ENCODE measurements around the gene OR10AD1.
"Not testable (repeated sequence)": the region's sequence is repeated elsewhere in the genome, so short reads cannot be mapped to it uniquely, and the experiment has no call there.

The OR10AD1 gene, protein sequence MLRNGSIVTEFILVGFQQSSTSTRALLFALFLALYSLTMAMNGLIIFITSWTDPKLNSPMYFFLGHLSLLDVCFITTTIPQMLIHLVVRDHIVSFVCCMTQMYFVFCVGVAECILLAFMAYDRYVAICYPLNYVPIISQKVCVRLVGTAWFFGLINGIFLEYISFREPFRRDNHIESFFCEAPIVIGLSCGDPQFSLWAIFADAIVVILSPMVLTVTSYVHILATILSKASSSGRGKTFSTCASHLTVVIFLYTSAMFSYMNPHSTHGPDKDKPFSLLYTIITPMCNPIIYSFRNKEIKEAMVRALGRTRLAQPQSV

DNA sequence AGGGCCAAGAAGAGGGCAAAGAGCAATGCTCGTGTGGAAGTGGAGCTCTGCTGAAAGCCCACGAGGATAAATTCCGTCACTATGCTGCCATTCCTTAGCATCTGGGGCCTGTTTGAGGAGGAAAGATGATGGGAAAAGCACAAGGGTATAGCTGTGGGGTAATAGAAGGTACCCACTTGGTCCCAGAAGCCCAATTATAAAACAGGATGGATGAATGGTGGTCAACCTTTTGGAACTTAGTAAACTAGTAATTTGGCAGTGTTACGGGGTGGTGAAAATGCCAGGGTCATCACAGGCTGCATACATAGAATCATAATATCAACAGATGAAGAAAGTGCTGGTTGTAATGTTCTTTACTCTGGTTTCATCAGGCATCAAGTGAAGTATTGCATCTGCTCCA lies at the start of gene OR10AD1:
TSS of gene OR10AD1 (minus strand) at position 101 of the 400 bp plus-strand sequence. CDS start at position 101, 0 bp downstream.
- DNase-seq (ENCODE audit: low read depth, low spot score): no peak

DNA sequence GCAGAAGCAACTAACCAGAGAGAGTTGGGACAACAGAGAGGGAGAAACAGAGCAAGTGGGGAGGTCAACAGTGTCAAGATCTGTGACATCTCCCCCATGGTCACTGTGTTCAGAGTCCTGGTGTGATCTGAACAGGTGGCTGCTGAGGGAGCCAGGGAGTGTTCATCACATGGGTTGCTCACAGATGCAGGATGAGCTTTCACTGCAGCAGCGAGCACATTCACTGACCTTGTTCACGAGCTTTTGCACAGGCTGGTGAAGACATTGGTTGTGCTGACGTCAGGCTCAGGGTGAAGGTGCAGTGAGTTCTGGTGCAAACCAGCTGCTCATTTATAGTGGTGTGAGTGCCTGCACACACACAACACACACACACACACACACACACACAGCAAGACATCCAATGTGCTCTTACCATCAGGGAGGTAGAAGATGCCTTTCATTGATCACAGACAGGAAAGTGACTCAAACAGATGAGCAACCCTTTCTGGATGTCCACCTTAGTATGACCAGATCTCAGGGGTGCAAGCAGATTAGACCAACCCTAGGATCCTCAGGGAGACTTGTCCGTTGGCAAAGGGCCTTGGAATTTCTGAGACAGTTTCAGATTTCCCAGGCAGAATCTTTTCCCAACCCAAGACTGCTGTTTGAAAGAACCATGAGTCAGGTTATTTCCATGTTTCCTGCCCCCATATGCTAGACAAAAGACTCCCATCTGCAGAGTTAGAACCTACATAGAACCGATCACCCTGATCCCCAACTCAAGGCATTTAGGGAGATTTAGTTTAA lies 44.3 kb upstream of the OR10AD1 start:
- DNase-seq (ENCODE audit: low read depth, low spot score): no peak

DNA sequence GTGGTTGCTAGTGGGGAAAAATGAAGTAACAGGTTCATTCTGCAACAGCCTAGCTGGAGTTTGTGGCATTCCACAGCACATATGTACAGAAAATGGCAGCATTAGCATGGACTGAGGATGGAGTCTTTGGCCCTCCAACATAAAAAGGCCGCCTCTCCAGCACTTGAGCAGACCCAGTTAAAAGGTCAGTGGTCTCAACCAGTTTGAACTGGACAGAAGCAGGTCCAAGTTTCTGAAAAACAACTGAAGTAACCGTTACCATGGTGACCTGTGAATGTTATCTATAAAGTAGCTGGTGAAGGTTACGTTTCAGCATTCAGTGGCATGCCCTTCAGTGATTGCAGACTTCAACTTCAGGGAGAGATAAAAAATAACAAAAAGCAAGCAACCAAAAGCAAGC lies 34.1 kb upstream of the OR10AD1 start:
- no peak for DNase-seq (ENCODE audit: low read depth, low spot score)

DNA sequence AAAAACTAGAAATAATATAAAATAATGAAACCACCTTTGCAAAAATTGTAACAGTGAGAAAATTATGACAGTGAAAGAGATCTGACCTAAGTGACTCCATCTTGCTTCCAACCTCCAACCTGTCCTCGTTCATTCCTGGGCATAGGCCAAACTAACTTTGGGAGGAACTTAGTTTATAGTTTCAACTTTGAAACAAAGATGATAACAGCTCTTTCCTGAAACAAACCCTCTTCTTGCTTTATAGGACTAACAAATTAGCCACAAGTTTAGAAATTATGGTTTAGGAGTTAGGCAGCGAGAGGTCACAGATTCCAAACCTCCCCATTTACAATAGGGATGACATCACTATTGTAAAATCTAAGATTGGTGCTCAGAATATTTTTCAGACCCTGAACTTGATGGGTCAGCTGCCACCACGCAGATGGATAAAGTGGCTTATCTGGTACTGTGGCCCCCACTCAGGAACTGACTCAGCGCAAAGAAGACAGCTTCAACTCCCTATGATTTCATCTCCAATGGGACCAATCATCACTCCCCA lies 32.8 kb upstream of the OR10AD1 start:
- no peak for DNase-seq (ENCODE audit: low read depth, low spot score)

DNA sequence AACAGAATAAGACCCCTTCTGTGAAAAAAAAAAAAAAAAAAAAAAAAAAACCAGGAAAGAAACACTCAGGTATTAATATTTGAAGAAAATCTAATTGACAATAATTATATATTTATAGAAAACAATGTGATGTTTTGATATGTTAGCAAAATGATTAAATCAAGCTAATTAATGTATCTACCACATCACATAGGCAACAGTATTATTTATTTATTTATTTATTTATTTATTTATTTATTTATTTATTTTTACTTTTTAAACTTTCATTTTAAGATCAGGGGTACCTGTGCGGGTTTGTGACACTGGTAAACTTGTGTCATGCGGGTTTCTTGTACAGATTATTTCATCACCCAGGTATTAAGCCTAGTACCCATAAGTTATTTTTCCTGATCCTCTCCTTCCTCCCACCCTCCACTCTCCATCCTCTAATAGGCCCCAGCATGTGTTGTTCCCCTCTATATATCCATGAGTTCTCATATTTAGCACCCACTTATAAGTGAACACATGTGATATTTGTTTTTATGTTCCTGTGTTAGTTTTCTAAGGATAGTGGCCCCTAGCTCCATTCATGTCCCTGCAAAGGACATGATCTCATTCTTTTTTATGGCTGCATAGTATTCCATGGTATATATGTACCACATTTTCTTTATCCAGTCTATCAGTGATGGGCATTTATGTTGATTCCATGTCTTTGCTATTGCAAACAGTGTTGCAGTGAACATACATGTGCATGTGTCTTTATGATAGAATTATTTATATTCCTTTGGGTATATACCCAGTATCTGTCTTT lies 28.3 kb upstream of the OR10AD1 start:
- DNase-seq (ENCODE audit: low read depth, low spot score): not testable (repeated sequence)

DNA sequence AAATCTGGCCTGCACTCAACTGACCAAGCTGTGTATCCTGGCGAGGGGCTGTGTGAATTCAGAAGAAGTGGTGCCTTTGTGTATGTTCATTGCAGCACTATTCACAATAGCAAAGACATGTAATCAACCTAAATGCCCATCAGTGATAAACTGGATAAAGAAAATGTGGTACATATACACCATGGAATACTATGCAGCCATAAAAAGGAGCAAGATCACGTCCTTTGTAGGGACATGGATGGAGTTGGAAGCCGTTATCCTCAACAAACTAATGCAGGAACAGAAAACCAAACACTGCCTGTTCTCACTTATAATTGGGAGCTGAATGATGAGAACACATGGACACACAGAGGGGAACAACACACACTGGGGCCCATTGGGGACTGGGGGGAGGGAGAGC lies 21.4 kb upstream of the OR10AD1 start:
- DNase-seq (ENCODE audit: low read depth, low spot score): not testable (repeated sequence)

DNA sequence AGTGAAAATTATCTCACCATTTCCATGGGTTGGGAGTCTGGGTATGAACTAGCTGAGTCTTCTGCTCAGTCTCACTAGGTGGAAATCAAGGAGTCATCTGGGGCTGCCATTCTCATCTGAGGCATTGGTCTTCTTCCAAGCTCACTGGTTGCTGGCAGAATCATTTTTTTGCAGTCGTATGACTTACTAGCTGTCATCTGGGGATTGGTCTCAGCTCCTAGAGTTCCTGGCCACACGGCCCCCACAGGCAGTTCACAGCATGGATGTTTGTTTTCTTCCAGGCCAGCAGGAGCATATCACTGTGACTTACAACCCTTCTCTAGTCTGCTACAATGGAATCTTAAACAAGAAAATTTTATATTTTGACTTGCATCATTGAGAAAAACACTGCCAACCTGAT lies 18.6 kb upstream of the OR10AD1 start:
- no peak for DNase-seq (ENCODE audit: low read depth, low spot score)

DNA sequence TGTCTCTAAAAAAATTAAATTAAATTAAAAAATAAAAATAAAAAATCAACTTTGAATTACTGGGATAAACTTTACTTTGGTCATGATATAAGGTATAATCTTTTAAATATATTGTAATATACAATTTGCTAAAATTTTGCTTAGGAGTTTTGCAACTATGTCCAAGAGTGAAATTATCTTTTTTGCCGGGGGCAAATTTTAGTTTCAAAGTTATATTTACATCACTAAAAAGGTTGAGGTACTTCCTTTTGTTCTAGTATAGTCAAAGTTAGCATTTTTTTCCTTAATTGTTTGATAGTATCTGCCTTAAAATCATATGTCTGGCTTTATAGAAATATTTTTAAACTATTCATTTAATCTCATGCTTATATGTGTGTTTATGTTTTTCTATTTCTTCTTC lies 17.6 kb upstream of the OR10AD1 start:
- DNase-seq (ENCODE audit: low read depth, low spot score): no peak

DNA sequence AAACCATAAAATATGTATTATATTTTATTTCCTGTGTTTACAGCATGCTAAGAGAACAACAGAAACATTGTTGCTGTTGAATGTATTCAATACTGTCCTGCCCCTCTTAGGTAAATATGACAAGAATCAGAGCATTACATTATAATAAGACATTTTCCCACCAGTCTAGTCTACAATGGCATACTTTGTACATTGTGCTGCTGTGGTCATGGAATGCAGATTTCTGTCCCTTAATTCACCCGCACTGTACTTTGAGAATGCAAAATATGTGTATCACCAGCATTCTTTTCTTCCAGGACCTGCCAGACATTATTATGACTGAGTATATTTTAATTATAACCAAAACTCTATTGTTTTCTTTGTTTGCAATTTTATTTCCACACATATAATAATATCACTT lies 16.5 kb upstream of the OR10AD1 start:
- no peak for DNase-seq (ENCODE audit: low read depth, low spot score)

DNA sequence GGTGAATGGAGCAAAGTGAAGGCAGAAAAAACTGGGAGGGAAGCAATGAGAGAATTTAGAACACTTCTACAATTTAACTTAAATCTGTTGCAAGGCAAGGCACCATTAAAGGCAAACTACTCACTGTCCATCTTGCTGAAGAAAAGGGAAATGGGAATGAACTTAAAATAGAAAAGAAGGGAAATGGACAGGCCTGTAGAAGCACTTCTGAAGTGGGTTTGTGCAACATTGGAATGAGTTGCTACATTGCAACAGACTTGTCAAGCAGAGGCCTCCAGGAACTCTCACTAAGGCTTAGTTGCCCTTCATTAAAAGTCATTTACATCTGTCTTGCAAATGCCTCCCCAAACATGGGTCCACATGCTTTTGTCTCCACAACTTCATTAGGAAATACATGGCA lies 13.7 kb upstream of the OR10AD1 start:
- DNase-seq (ENCODE audit: low read depth, low spot score): no peak

DNA sequence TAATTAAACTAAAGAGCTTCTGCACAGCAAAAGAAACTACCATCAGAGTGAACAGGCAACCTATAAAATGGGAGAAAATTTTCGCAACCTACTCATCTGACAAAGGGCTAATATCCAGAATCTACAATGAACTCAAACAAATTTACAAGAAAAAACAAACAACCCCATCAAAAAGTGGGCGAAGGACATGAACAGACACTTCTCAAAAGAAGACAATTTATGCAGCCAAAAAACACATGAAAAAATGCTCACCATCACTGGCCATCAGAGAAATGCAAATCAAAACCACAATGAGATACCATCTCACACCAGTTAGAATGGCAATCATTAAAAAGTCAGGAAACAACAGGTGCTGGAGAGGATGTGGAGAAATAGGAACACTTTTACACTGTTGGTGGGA lies 6.4 kb upstream of the OR10AD1 start:
- not testable (repeated sequence) for DNase-seq (ENCODE audit: low read depth, low spot score)

DNA sequence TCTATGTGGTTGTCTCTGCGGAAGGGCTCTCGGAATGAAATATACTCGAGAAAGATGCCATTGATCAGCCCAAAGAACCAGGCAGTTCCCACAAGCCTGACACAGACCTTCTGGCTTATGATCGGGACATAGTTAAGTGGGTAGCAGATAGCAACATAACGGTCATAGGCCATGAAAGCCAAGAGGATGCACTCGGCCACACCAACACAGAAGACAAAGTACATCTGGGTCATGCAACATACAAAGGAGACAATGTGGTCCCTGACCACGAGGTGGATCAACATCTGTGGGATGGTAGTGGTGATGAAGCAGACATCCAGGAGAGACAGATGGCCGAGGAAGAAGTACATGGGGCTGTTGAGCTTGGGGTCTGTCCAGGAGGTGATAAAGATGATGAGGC lies 326 bp downstream of the OR10AD1 start:
- DNase-seq (ENCODE audit: low read depth, low spot score): no peak

DNA sequence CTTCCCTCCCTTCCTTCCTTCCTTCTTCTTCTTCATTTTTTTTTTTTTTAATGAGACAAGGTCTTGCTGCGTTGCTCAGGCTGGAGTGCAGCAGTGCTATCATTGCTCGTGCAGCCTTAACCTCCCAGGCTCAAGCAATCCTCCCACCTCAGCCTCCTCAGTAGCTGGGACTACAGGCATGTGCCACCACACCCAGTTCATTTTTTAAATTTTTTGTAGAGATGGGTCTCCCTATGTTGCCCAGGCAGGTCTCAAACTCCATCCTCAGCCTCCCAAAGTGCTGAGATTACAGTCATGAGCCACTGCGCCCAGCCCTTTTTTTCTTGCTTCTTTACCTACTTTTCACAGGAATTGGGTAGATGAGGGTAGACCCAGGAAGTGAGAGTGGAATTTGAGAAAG lies 1.6 kb downstream of the OR10AD1 start:
- DNase-seq (ENCODE audit: low read depth, low spot score): no peak

DNA sequence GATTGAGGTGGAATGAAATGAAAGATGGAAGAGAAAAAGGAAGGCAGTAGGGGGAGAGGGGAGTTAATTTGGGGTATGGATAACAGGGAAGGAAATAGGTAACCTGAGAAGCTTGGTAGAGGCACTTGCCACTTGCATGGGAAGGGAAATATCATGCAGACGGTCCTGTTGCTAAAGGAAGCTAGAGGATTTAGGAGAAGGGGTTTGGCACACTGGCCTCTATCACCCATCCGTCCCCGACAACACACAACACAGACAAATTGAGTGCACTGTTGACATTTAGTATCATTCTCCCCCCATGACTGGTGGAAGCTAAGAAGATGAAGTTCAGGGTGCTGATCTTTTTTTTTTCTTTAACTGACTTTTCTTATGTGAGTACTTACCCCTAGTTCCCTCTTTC lies 2.0 kb downstream of the OR10AD1 start:
- no peak for DNase-seq (ENCODE audit: low read depth, low spot score)

DNA sequence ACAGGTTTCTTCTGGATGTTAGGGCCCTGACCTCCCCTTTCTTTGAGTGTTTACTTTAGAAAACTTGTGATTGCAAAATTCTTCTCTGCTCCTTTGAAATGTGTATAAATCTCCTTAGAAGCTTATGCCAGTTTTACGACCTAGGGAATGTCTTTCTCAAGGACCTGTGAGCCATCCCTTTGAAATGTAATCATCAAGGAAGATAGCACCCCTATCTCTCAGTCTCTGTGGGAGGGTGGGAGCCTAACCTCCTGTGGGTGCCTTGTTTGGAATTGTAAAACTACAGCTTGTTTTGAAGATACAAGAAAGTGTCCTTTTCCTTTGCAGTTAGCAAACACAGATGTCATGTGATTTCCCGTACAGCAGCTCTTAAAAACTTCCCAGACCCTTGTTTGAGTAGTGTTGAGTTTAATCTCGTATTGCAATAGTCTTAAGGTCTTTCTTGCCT lies 3.3 kb downstream of the OR10AD1 start:
- DNase-seq (ENCODE audit: low read depth, low spot score): no peak

DNA sequence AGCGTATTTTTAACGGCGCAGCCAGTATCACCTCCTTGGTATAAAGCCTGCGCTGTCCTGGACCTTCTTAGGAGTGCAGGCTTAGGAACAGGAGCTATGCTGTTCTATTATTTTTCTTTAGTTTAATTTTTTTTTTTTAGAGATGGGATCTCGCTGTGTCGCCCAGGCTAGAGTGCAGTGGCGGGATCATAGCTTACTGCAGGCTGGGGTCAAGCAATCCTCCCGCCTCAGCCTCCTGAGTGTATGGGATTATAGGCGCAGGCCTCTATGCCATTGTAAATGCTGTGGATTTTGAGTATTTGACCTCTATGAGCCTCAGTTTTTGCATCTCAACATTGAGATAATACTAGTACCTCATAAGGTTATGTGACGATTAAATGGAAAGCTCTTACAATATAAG lies 4.1 kb downstream of the OR10AD1 start:
- no peak for DNase-seq (ENCODE audit: low read depth, low spot score)

DNA sequence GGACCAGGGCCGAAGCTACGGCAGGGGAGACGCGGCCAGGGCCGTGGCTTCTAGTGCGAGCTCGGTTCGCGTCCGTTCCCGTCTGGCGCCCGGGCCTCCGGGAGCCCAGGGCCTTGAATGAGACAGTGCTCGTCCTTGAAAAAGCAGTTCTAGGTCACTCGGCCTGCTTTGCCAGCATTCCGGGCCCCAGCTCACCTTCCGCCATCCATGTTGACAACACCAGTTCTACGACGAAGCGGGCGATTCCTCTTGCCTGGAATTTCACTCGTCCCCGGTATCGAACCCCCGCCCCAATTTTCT lies 4.5 kb downstream of the OR10AD1 start:
- DNase-seq (ENCODE audit: low read depth, low spot score): no peak

DNA sequence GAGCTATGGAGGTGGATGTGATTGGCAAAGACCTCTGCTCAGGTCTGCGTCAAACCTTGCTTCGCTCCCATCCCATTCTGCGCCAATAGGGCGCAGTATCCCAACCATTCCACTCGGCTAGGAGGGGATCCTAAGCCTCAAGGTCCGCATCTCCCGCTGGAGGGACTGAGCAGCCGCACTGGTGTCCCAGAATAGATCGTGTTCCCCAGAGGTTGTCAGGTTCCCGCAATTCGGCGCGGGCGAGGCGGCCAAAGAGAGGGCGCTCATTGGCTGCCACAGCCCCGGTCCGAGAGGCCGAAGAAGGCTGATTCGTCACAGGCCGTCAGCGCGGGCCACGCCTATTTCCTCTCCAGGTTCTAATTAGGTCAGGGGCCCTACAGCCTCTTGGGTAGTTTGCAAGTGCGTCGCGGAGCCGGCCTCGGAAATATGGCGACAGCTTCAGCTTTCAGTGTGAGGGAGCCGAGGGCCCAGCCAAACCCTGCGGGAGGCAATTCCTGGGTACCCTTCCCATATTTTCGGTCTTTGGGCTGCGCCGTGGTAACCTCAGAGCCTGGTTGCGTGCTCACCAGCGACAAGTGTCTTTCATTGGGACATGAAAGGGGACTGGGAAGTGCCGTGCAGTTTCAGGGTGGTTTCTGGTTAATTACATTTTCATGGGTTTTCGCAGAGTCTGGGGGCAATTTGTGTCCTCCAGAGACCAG lies 5.0 kb downstream of the OR10AD1 start:
- peak; percentile 84 for DNase-seq (ENCODE audit: low read depth, low spot score)

DNA sequence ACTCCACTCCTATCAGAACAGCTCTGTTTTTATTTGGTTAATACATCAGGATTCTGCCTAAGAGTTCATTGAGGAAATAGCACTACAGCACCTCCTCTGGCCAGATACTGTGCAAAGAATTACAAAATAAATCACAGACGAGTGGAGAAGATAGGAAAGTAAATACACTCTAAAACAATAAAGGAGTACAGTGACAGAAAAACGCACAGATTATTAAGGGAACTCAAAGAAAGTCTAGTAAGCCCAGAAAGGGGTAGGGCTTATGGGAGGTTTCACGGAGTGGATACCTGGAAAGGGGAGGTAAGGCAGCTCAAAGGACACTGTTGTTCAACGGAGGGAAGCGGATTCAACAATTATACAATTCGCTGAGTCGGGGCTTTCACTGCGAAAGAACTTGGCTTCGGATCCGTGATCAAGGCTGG lies 5.5 kb downstream of the OR10AD1 start:
- DNase-seq (ENCODE audit: low read depth, low spot score): no peak

DNA sequence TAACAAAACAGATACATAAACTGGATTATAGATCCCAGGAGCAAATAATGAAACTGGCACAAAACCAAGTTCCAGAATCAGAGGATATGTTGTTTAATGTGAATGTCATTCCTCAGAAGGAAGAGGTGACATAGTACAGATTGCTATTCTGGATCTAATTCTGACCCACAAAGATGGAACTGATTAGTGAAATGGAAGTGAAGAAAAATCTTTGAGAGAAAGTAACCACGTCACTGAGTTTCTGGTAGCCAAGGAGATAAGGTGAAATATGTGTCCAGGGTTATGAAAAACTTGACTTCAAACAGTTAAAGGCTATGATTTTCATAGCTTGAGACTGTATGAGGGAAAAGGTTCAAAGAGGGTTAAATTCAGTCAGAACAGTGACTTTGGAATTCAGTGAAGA lies 8.3 kb downstream of the OR10AD1 start:
- no peak for DNase-seq (ENCODE audit: low read depth, low spot score)

DNA sequence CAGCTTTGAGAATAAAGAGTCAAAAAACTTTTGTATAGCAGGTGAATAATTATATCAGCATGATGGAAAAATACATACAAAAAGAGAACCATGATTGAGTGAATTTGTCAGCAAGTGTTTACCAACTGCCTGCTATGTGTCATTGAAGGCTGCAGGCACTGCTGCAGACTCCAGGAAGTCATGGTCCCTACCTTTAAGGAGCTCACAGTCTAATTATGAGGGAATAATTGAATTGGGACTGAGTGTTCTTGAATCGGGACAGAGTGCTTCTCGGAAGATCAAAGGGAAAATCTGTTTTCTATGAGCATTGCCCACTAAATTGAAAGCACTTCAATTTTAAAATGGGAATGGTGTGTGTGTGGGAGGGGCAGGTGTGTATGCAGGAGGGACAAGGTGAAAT lies 9.5 kb downstream of the OR10AD1 start:
- DNase-seq (ENCODE audit: low read depth, low spot score): no peak

DNA sequence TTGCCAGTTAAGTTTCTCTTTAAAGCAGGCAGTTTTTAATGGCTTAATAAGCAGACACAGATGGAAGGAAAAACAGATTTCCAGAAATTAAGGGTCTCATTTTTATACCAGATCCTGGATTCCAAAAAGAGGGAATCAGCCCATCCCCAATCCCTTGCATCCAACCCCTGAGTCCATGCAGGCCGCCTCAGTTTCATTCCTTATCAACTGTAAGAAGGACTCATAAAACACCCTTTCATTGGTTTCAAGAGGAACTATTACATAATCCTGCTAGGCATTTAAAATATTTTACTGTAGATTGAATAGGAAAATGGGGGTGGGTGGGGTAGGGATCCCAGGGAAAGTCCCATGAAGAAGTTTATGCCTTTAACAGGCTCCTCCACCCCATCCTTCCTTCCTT lies 10.2 kb downstream of the OR10AD1 start:
- no peak for DNase-seq (ENCODE audit: low read depth, low spot score)

All from activated CD4-positive, CD25-positive, alpha-beta regulatory T cell treated with anti-CD3 and anti-CD28 coated beads, Interleukin-2, amount 50 U/mL, for 16 hours (primary cell).